Mesenchymal stem cell (in vitro differentiated cells and primary cell): ENCODE data around the gene LIPI.

Source experiments
- DNase-seq: peaks from one replicate; pipeline ENCODE4 v3.0.0-alpha.2; 2013
- H2AFZ ChIP-seq: one replicate; pipeline ENCODE4 v1.6.1; 2013; ENCODE audit warnings: low read depth, mild to moderate bottlenecking, control low read depth, inconsistent platforms, low read length, moderate library complexity
- H2AK5ac ChIP-seq: 2 replicates; pipeline ENCODE4 v1.6.1; 2013; ENCODE audit warnings: low read length, moderate library complexity, mild to moderate bottlenecking, inconsistent platforms; ENCODE audit not compliant: severe bottlenecking
- H2BK120ac ChIP-seq: one replicate; pipeline ENCODE4 v1.6.1; 2013; ENCODE audit warnings: low read depth, mild to moderate bottlenecking, inconsistent platforms, low read length, moderate library complexity
- H2BK12ac ChIP-seq, 2 experiments: one replicate each; pipeline ENCODE4 v1.6.1; 2013; ENCODE audit warnings: inconsistent platforms in 2 of 2, low read length in 2 of 2, mild to moderate bottlenecking in 2 of 2, moderate library complexity in 2 of 2, control low read depth in 1 of 2
- H2BK15ac ChIP-seq: one replicate; pipeline ENCODE4 v1.6.1; 2013; ENCODE audit warnings: mild to moderate bottlenecking, low read depth, inconsistent platforms; ENCODE audit not compliant: poor library complexity, severe bottlenecking
- H2BK5ac ChIP-seq: 2 replicates; pipeline ENCODE4 v1.6.1; 2013; ENCODE audit warnings: low read depth, mild to moderate bottlenecking, low read length, control low read depth, inconsistent platforms; ENCODE audit not compliant: poor library complexity, severe bottlenecking
- H3K14ac ChIP-seq, 2 experiments: one replicate each; pipeline ENCODE4 v1.6.1; 2013; ENCODE audit warnings: inconsistent platforms in 2 of 2, low read length in 2 of 2, control low read depth in 1 of 2, mild to moderate bottlenecking in 1 of 2, moderate library complexity in 1 of 2
- H3K18ac ChIP-seq, 2 experiments: one replicate each; pipeline ENCODE4 v1.6.1; 2013; ENCODE audit warnings: inconsistent platforms in 2 of 2, low read length in 2 of 2, control low read depth in 1 of 2, low read depth in 1 of 2, mild to moderate bottlenecking in 1 of 2
- H3K23ac ChIP-seq, 2 experiments: one replicate each; pipeline ENCODE4 v1.6.1; 2013; ENCODE audit warnings: inconsistent platforms in 2 of 2, low read length in 2 of 2, mild to moderate bottlenecking in 2 of 2, moderate library complexity in 2 of 2, control low read depth in 1 of 2
- H3K27ac ChIP-seq: 2 replicates; pipeline ENCODE4 v1.5.1; 2013; ENCODE audit warnings: mild to moderate bottlenecking, moderate library complexity, low read length, control low read depth, inconsistent platforms; ENCODE audit not compliant: poor library complexity, severe bottlenecking
- H3K27me3 ChIP-seq, 2 experiments: 2 replicates each; pipeline versions ENCODE4 v1.6.1 to v1.7.0; 2013; ENCODE audit warnings: low read length in 2 of 2, mild to moderate bottlenecking in 2 of 2, moderate library complexity in 2 of 2, control low read depth in 1 of 2, inconsistent platforms in 1 of 2; ENCODE audit not compliant: control insufficient read depth in 1 of 2, insufficient read depth in 1 of 2
- H3K36me3 ChIP-seq, 2 experiments: 2 replicates each; pipeline versions ENCODE4 v1.6.1 to v1.7.0; 2013; ENCODE audit warnings: low read length in 2 of 2, control low read depth in 1 of 2, inconsistent platforms in 1 of 2, low read depth in 1 of 2, mild to moderate bottlenecking in 1 of 2; ENCODE audit not compliant: insufficient read depth in 2 of 2, control insufficient read depth in 1 of 2
- H3K4ac ChIP-seq, 2 experiments: one replicate each; pipeline ENCODE4 v1.6.1; 2013; ENCODE audit warnings: inconsistent platforms in 2 of 2, low read length in 2 of 2, mild to moderate bottlenecking in 2 of 2, moderate library complexity in 2 of 2, control low read depth in 1 of 2, low read depth in 1 of 2
- H3K4me1 ChIP-seq: 2 replicates; pipeline ENCODE4 v1.6.1; 2013; ENCODE audit warnings: low read depth, low read length, control low read depth; ENCODE audit not compliant: control insufficient read depth, insufficient read depth
- H3K4me2 ChIP-seq: 2 replicates; pipeline ENCODE4 v1.6.1; 2013; ENCODE audit warnings: low read length, mild to moderate bottlenecking, inconsistent platforms; ENCODE audit not compliant: poor library complexity, severe bottlenecking
- H3K4me3 ChIP-seq, 2 experiments: 2 replicates each; pipeline versions ENCODE4 v1.5.1 to v1.7.0; 2013; ENCODE audit warnings: low read length in 2 of 2, mild to moderate bottlenecking in 2 of 2, control low read depth in 1 of 2, low read depth in 1 of 2; ENCODE audit not compliant: insufficient read depth in 1 of 2
- H3K79me1 ChIP-seq: replicated peaks from 2 replicates; pipeline ENCODE4 v1.6.1; 2013; ENCODE audit warnings: mild to moderate bottlenecking, control low read depth, low read length, inconsistent platforms; ENCODE audit not compliant: poor library complexity, severe bottlenecking
- H3K9ac ChIP-seq: 2 replicates; pipeline ENCODE4 v1.7.0; 2013; ENCODE audit warnings: mild to moderate bottlenecking, low read length, moderate library complexity
- H3K9me3 ChIP-seq: 2 replicates; pipeline ENCODE4 v1.7.0; 2013; ENCODE audit warnings: mild to moderate bottlenecking, low read length; ENCODE audit not compliant: control insufficient read depth
- H4K8ac ChIP-seq: one replicate; pipeline ENCODE4 v1.6.1; 2013; ENCODE audit warnings: inconsistent platforms, mild to moderate bottlenecking, low read length, moderate library complexity
- H4K91ac ChIP-seq: one replicate; pipeline ENCODE4 v1.6.1; 2013; ENCODE audit warnings: mild to moderate bottlenecking, low read length, inconsistent platforms
- WGBS: methylation state at CpG from one replicate; pipeline ENCODE4 v1.1.7; 2013; ENCODE audit warnings: mixed read lengths; 5-methylcytosine and 5-hydroxymethylcytosine counted together

LIPI gene

GRCh38 chr21:14078746-14079375 is 131.9 kb downstream of the LIPI start:
- H3K27ac ChIP-seq = no peak overlapping the region
- no peaks in the 10 kb centered on the region for H3K79me1 ChIP-seq
- no peak overlapping the region for H3K18ac ChIP-seq
- H3K27me3 ChIP-seq = no peaks in the 10 kb centered on the region
- 98% methylated on average over 40 of the region's 40 CpGs for whole genome bisulfite sequencing
- H3K4me1 ChIP-seq = no peaks in the 10 kb centered on the region
- no peaks in the 10 kb centered on the region for H3K9me3 ChIP-seq
- peaks cover 0 to 8% of the 10 kb centered on the region in 2 experiments for H3K36me3 ChIP-seq
- no peak overlapping the region for H3K4ac ChIP-seq
- H2BK120ac ChIP-seq = no peak overlapping the region
- H3K9ac ChIP-seq = no peak overlapping the region
- no peak overlapping the region for H3K23ac ChIP-seq
- no peak overlapping the region for H4K91ac ChIP-seq
- H2BK12ac ChIP-seq = no peak overlapping the region
- H3K4me3 ChIP-seq = no peak overlapping the region
- no peak overlapping the region for H2BK5ac ChIP-seq
- no peak overlapping the region for H3K4me2 ChIP-seq
- no peak overlapping the region for H2BK15ac ChIP-seq
- no peak overlapping the region for H4K8ac ChIP-seq
- no peak for DNase-seq
- no peak overlapping the region for H2AK5ac ChIP-seq
- no peak overlapping the region for H3K14ac ChIP-seq
- no peak overlapping the region for H2AFZ ChIP-seq

- no peak overlapping the region for H3K18ac ChIP-seq
- H3K4me3 ChIP-seq = no peak overlapping the region
- no peak overlapping the region for H3K4ac ChIP-seq
- 92% methylated on average over 29 of the region's 32 CpGs for WGBS
- no peak overlapping the region for H2BK15ac ChIP-seq
- H2BK5ac ChIP-seq = no peak overlapping the region
- DNase-seq = no peak
- H3K4me2 ChIP-seq = no peak overlapping the region
- no peaks in the 10 kb centered on the region for H3K4me1 ChIP-seq
- H2BK120ac ChIP-seq = no peak overlapping the region
- H3K9me3 ChIP-seq = no peaks in the 10 kb centered on the region
- H3K79me1 ChIP-seq = no peaks in the 10 kb centered on the region
- no peak overlapping the region for H3K9ac ChIP-seq
- H2BK12ac ChIP-seq = no peak overlapping the region
- no peak overlapping the region for H4K91ac ChIP-seq
- no peak overlapping the region for H3K27ac ChIP-seq
- no peak overlapping the region for H2AFZ ChIP-seq
- no peak overlapping the region for H4K8ac ChIP-seq
- H2AK5ac ChIP-seq = no peak overlapping the region
- H3K23ac ChIP-seq = no peak overlapping the region
- no peaks in the 10 kb centered on the region for H3K27me3 ChIP-seq
- no peak overlapping the region for H3K14ac ChIP-seq
- H3K36me3 ChIP-seq = peaks cover 0 to 15% of the 10 kb centered on the region in 2 experiments
Observed at GRCh38 chr21:14076143-14076806, 134.5 kb downstream of the LIPI start.

GRCh38 chr21:14075346-14076142 is 135.2 kb downstream of the LIPI start:
- Histone ChIP-seq H3K4ac (no peak overlapping the region), H3K4me3 (no peak overlapping the region), H4K91ac (no peak overlapping the region), H3K4me2 (no peak overlapping the region), H3K27ac (no peak overlapping the region), H2BK120ac (no peak overlapping the region), H2BK5ac (no peak overlapping the region), H3K9ac (no peak overlapping the region), H2AFZ (no peak overlapping the region), H3K18ac (no peak overlapping the region), H3K14ac (no peak overlapping the region), H2BK15ac (no peak overlapping the region), H3K79me1 (no peaks in the 10 kb centered on the region), H2AK5ac (no peak overlapping the region), H3K23ac (no peak overlapping the region), H4K8ac (no peak overlapping the region), H3K27me3 (no peaks in the 10 kb centered on the region), H3K4me1 (no peaks in the 10 kb centered on the region), H3K9me3 (no peaks in the 10 kb centered on the region), H2BK12ac (no peak overlapping the region), H3K36me3 (peaks cover 0 to 22% of the 10 kb centered on the region in 2 experiments)
- DNase-seq = no peak
- 95% methylated on average over 32 of the region's 32 CpGs for WGBS

DNA sequence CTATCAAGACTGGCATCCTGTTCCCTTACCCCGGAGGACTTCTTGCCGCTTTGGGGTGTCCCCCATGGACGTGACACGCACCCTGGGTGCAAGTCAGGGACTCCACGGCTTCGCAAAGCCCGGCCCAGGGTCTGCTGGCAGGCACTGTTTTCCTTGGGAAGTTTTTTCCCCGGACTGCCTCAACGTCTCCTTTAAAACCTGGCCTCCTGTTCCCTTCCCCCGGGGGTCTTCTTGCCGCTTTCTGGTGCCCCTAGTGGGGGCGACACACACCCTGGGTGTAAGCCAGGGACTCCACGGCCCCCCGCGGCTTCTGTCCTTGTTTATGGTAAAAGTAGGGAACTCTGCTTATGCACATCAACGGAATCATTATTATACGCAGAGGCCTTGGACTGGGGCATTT is 136.6 kb downstream of the LIPI start:
- no peaks in the 10 kb centered on the region for H3K4me1 ChIP-seq
- H3K4ac ChIP-seq = no peak overlapping the region
- no peak overlapping the region for H2AFZ ChIP-seq
- no peak overlapping the region for H2AK5ac ChIP-seq
- no peak overlapping the region for H2BK12ac ChIP-seq
- H3K9ac ChIP-seq = no peak overlapping the region
- H4K8ac ChIP-seq = no peak overlapping the region
- peaks cover 0 to 27% of the 10 kb centered on the region in 2 experiments for H3K36me3 ChIP-seq
- H3K4me2 ChIP-seq = no peak overlapping the region
- no peak overlapping the region for H3K14ac ChIP-seq
- H3K27me3 ChIP-seq = no peaks in the 10 kb centered on the region
- no peak overlapping the region for H3K18ac ChIP-seq
- H2BK15ac ChIP-seq = no peak overlapping the region
- H3K23ac ChIP-seq = no peak overlapping the region
- 98% methylated on average over 17 of the region's 17 CpGs for WGBS
- H3K79me1 ChIP-seq = peaks cover 4% of the 10 kb centered on the region
- DNase-seq = no peak
- H2BK5ac ChIP-seq = no peak overlapping the region
- no peak overlapping the region for H4K91ac ChIP-seq
- no peak overlapping the region for H3K27ac ChIP-seq
- H3K4me3 ChIP-seq = no peak overlapping the region
- no peaks in the 10 kb centered on the region for H3K9me3 ChIP-seq
- no peak overlapping the region for H2BK120ac ChIP-seq
